Stimulated activated CD4-positive, alpha-beta T cell treated with anti-CD3 and anti-CD28 coated beads, Interleukin-1b, Interleukin-23, amount 100 ng/mL, for 48 hours (primary cell): Measurements from ENCODE around the gene CIBAR2.

Experiments
- DNase-seq: peaks from one replicate; pipeline ENCODE4 v3.0.0-alpha.2; 2020

Gene CIBAR2

DNA sequence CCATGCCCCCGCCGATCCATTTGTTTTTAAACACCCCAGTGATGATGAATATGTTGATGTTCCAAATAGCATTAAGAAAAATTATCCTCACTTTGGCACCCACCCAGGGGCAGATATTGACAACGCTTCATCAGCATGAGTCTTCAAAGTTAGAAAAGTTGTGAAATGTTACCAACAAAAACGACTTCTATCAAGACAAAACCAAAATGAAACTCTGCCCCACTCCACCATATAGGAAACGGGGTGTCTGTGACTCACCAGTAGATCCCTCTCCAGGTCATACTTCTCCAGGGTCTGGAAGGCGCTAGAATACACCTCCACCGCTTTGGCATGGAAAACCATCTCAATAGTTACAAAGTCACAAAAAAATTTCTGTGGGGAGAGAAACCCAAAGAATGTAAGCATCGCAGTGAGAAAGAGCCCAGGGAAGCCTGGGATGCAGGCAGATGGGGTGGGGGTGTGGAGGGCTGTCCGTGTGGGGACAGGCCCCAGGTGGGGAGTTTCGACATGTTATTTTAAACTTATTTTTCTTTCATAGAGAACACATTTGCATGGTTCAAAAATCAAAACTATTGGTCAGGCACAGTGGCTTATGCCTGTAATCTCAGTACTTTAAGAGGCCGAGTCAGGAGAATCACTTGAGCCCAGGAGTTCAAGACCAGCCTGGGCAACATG, 10.2 kb downstream of the CIBAR2 start:
- no peak for DNase-seq

GRCh38 chr16:85100265-85100664, 12.0 kb downstream of the CIBAR2 start:
- DNase-seq, result no peak

- DNase-seq, result no peak
Observed at GRCh38 chr16:85098565-85098964, 13.7 kb downstream of the CIBAR2 start.

DNA sequence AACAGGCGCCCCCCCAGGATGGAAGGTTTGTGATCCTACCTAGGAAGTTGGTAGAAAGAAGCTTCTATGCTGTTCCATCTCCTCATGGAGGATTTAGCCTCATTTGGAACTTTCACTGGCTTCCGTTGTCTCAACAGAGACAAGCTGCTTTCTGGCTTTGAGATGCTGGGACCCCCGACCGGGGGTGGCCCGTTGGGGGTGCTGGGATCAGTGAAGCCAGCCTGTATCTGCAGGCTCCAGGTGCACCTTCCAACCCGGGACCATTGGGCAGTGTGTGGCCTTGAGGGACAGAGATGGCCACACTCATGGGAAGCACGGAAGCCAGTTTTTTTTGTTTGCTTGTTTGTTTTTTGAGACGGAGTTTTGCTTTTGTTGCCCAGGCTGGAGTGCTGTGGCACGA, 15.4 kb downstream of the CIBAR2 start:
- no peak for DNase-seq

DNA sequence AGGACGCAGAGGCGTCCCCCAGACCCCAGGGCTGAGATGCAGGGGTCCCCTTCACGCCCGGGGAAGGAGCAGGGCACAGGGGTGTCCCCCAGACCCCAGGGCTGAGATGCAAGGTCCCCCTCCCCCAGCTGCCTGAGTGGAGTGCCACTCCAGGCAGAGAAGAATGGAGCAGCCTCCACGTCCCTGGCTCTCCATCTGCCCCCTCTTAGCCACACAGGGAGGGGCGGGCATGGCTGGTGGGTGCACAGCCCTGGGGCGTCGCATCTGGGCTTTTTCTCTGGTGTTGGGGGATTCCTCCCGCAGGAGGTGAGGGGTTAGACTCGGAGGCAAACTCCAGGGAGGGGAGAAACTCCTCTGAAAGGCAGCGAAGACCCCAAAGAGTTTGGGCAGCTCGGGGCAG, 17.5 kb downstream of the CIBAR2 start:
- no peak for DNase-seq

- DNase-seq, result no peak
Observed at GRCh38 chr16:85094176-85094805, 18.0 kb downstream of the CIBAR2 start.

GRCh38 chr16:85093705-85094104, 18.6 kb downstream of the CIBAR2 start:
- DNase-seq, result no peak

- DNase-seq, result no peak
Observed at GRCh38 chr16:85092851-85093250, 19.4 kb downstream of the CIBAR2 start.

- DNase-seq, result no peak
Observed at GRCh38 chr16:85092309-85092708, 20.0 kb downstream of the CIBAR2 start.

GRCh38 chr16:85091522-85091910, 20.8 kb downstream of the CIBAR2 start:
- no peak for DNase-seq

DNA sequence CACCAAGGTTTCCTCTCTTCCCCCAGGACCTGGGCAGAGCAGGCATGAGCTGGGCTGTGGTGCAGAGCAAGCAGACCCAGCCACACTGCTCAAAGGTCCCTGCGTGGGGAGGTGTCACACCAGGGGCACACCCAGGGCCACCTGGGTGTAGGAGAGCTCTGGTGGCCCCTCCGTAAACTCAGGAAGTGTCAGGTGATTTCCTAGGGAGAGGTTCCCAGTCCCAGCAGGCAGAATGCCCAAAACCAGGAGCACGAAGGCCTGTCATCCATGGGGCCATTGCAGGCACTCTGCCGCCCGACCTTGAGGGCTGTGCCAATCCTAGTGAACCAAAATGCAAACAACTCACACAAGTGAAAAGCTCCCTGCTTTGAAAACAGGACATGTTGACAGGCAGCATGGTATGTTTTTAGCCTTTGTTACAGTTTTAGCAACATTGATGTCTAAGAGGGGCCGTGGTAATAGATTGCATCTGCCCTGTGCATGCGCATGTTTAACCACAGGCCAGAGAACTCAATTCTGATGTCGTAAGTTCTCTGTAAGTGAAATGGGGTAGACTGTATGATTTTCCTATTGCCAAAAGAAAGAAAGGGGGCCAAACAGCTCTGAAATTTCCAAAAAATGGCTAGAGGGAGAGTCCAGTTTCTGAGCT, 21.3 kb downstream of the CIBAR2 start:
- DNase-seq, result no peak

DNA sequence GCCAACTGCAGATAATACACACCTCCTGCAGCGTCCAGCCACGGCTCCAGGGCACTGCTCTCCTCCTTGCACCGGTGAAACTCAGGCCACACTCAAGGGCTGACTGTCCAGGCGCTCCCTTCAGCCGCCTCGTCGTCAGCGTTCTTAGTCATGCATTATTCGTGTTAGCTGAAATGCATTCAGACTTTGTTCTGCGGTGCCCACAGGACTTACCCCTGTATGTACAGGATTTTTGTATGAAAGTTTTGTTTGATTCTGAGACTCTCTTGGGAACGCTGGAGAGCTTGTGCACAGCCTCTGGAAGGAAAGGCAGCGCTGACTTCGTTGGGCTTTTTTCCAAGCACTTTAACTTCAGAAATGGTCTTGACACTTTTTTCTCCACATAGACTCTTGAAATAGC, 22.1 kb downstream of the CIBAR2 start:
- no peak for DNase-seq

- no peak for DNase-seq
Observed at GRCh38 chr16:85089525-85089924, 22.7 kb downstream of the CIBAR2 start.

DNA sequence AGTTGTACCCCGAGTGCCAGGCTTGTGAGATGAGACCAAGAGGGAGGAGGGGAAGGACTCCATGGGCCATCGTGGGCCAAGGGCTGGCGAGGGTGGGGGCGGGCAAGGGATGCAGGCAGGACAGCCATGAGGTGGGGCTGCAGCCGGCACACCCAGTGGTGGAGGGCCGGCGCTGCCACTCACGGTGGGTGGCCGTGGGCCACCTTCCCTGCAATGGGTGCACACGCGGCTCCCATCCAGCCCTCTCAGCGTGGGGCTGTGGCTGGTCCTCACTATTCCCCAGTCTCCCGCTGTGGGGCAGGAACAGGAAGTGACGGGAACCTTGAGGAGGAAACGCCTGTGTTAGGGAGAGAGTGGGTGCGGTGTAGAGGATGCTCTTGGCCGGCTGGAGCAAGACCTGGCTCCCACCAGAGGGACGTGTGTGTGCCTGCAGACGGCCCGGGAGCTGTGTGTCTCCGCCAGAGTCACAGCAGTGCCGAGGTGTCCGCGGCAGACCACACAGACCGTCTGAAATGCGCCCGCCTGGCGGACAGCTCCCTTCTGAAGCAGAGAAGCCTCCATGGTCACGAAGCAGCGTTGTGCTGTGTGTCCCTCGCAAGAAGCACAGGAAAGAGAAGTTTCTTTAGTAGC, 23.6 kb downstream of the CIBAR2 start:
- no peak for DNase-seq

GRCh38 chr16:85087899-85088569, 24.2 kb downstream of the CIBAR2 start:
- DNase-seq, result no peak

- DNase-seq, result peak; percentile 78
Observed at GRCh38 chr16:85086347-85087291, 25.7 kb downstream of the CIBAR2 start.

DNA sequence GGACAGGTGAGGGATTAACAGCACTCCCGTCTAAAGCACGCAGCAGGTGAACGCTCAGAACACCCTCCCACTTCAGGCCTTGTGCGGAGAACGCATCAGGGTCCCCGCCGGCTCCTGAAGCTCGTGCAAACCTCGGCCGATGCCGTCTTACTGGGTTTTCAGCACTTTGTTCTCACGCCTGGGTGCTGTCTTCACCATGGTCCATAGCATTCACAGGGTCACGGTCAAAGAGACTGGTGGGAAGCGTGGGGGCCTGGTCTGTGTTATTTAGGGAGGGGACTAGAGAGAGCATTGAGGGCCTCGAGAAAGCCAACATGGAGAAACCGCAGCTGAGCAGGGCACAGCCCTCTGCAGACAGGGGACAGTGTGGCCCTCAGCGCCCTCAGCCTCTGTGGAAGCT, 26.6 kb downstream of the CIBAR2 start:
- DNase-seq, result no peak

GRCh38 chr16:85084841-85085510, 27.3 kb downstream of the CIBAR2 start:
- no peak for DNase-seq

- no peak for DNase-seq
Observed at GRCh38 chr16:85083051-85083639, 29.1 kb downstream of the CIBAR2 start.

- no peak for DNase-seq
Observed at GRCh38 chr16:85082173-85083050, 29.9 kb downstream of the CIBAR2 start.
